ENCODE results near the gene CHTF18.
"Not testable (repeated sequence)": the region's sequence is repeated elsewhere in the genome, so short reads cannot be mapped to it uniquely, and the experiment has no call there.

Gene CHTF18

GRCh38 chr16:813916-814412 is 25.5 kb downstream of the CHTF18 start:
- FAIRE-seq: no peak

GRCh38 chr16:814974-815373 is 26.6 kb downstream of the CHTF18 start:
- no peak for FAIRE-seq

GRCh38 chr16:815861-816260 is 27.4 kb downstream of the CHTF18 start:
- FAIRE-seq: no peak

- FAIRE-seq: no peak
Observed at GRCh38 chr16:817001-817906, 28.8 kb downstream of the CHTF18 start.

- no peak for FAIRE-seq
Observed at GRCh38 chr16:818132-818531, 29.7 kb downstream of the CHTF18 start.

GRCh38 chr16:818592-818991 is 30.2 kb downstream of the CHTF18 start:
- no peak for FAIRE-seq

GRCh38 chr16:819336-820043 is 31.1 kb downstream of the CHTF18 start:
- FAIRE-seq: no peak

GRCh38 chr16:820044-820408 is 31.6 kb downstream of the CHTF18 start:
- not testable (repeated sequence) for FAIRE-seq

- FAIRE-seq: no peak
Observed at GRCh38 chr16:820748-821147, 32.3 kb downstream of the CHTF18 start.

- no peak for FAIRE-seq
Observed at GRCh38 chr16:821751-822150, 33.3 kb downstream of the CHTF18 start.

GRCh38 chr16:822174-822908 is 33.9 kb downstream of the CHTF18 start:
- no peak for FAIRE-seq

- no peak for FAIRE-seq
Observed at GRCh38 chr16:822909-823297, 34.5 kb downstream of the CHTF18 start.

- FAIRE-seq: no peak
Observed at GRCh38 chr16:824194-824593, 35.8 kb downstream of the CHTF18 start.

- no peak for FAIRE-seq
Observed at GRCh38 chr16:824601-825000, 36.2 kb downstream of the CHTF18 start.

- no peak for FAIRE-seq
Observed at GRCh38 chr16:825341-826061, 37.1 kb downstream of the CHTF18 start.

GRCh38 chr16:827513-827912 is 39.1 kb downstream of the CHTF18 start:
- FAIRE-seq: no peak

- FAIRE-seq: no peak
Observed at GRCh38 chr16:828891-829290, 40.5 kb downstream of the CHTF18 start.

GRCh38 chr16:830107-830870 is 41.9 kb downstream of the CHTF18 start:
- no peak for FAIRE-seq

GRCh38 chr16:830871-831570 is 42.6 kb downstream of the CHTF18 start:
- no peak for FAIRE-seq

- FAIRE-seq: no peak
Observed at GRCh38 chr16:831571-832413, 43.4 kb downstream of the CHTF18 start.
